ENCODE measurements around the gene PDZD2. TPM values are rescaled to one million over a fixed set of nuclear protein-coding genes. Genes with fewer than 3 reads are reported as not detected.

Gene PDZD2
- total RNA-seq, 1 donor from 2014 or later, result 4.3 TPM

DNA sequence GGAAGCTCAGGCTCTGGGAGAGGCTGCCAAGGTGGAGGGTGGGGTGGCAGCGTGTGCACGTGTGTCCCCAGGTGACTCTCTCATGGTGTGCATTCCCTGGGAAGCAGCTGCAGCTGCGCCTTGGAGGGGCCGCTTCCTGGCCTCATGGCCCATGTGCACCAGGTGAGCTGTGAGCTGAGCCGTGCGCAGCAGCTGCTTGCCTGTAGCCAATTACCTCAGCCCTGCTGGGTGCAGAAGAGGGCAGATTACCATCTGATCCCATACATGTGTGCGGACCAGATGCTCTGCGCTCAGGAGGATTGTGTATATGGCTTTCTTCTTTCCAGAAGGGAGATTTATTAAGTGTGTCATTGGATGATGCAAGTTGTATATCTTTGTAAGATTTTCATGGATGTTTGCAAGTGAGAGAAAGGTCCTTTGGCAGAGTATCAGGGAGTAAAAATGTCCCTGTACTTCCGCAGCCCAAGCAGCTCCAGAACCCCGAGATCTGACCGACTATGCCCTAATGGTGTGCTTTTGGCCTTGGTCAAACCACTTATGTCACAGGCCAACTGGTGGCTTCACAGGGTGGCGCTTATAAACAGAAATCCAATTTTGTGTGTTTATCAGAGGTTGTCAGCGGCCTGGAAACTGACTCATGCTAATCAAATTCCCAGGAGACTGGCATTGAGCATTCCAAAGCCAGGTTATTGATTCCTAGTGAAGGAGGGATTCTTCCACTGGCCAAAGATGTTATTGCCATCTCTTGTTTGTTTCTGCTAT, 305.9 kb downstream of the PDZD2 start:
- no peak for DNase-seq (ENCODE audit: extremely low spot score, unreplicated experiment)
- Mint-ChIP-seq H3K4me1 (ENCODE audit: unreplicated experiment) (peaks cover 18% of the 10 kb centered on the region), H3K9me3 (no peaks in the 10 kb centered on the region), H3K27ac (no peak overlapping the region), H3K36me3 (no peaks in the 10 kb centered on the region), H3K27me3 (no peaks in the 10 kb centered on the region), H3K4me3 (no peak overlapping the region)
- no peak for TF ChIP-seq CTCF (conservative IDR thresholded peaks at IDR 0.05)

GRCh38 chr5:31948006-31948405, 309.1 kb downstream of the PDZD2 start:
- H3K4me3 Mint-ChIP-seq, result no peak overlapping the region
- peaks cover 18% of the 10 kb centered on the region for H3K4me1 Mint-ChIP-seq (ENCODE audit: unreplicated experiment)

DNA sequence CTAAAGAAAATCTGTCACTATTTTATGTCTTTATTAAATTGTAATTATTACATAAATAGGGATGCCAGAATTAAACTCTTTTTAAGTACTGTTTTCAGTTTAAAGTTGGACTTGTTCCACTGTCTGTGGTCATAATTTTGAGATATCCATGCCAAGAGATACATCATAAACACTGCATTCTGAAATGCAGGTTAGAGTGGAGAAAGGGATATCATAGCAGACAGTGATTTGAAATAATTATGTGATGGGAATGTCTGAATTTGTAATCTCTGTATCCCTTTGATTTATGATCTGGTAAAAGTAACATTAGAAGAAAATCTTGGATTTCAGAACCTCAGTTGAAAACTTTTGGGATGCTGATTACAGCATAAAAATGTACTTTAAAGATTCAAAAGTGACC, 313.1 kb downstream of the PDZD2 start:
- Mint-ChIP-seq H3K4me3 (no peak overlapping the region), H3K9me3 (peaks cover 6% of the 10 kb centered on the region), H3K27ac (no peak overlapping the region), H3K4me1 (ENCODE audit: unreplicated experiment) (peaks cover 7% of the 10 kb centered on the region), H3K36me3 (no peaks in the 10 kb centered on the region), H3K27me3 (no peaks in the 10 kb centered on the region)
- DNase-seq (ENCODE audit: extremely low spot score, unreplicated experiment), result no peak
- TF ChIP-seq CTCF (conservative IDR thresholded peaks at IDR 0.05), result no peak

More at GRCh38 chr5:31948006-31948405, 309.1 kb downstream of the PDZD2 start:
- H3K36me3 Mint-ChIP-seq, result no peaks in the 10 kb centered on the region
- H3K27ac Mint-ChIP-seq, result no peak overlapping the region
- H3K27me3 Mint-ChIP-seq, result no peaks in the 10 kb centered on the region
- no peak for TF ChIP-seq CTCF (conservative IDR thresholded peaks at IDR 0.05)
- DNase-seq (ENCODE audit: extremely low spot score, unreplicated experiment), result no peak
- H3K9me3 Mint-ChIP-seq, result no peaks in the 10 kb centered on the region

GRCh38 chr5:31954091-31954490, 315.2 kb downstream of the PDZD2 start:
- no peak for TF ChIP-seq CTCF (conservative IDR thresholded peaks at IDR 0.05)
- Mint-ChIP-seq H3K27ac (no peak overlapping the region), H3K4me3 (no peak overlapping the region), H3K27me3 (no peaks in the 10 kb centered on the region), H3K36me3 (no peaks in the 10 kb centered on the region), H3K9me3 (peaks cover 6% of the 10 kb centered on the region), H3K4me1 (ENCODE audit: unreplicated experiment) (no peaks in the 10 kb centered on the region)
- DNase-seq (ENCODE audit: extremely low spot score, unreplicated experiment), result no peak

GRCh38 chr5:31957151-31957550, 318.2 kb downstream of the PDZD2 start:
- H3K36me3 Mint-ChIP-seq, result no peaks in the 10 kb centered on the region
- peaks cover 6% of the 10 kb centered on the region for H3K9me3 Mint-ChIP-seq
- no peak for TF ChIP-seq CTCF (conservative IDR thresholded peaks at IDR 0.05)
- H3K4me3 Mint-ChIP-seq, result no peak overlapping the region
- H3K27me3 Mint-ChIP-seq, result peaks cover 2% of the 10 kb centered on the region
- H3K27ac Mint-ChIP-seq, result no peak overlapping the region
- no peak for DNase-seq (ENCODE audit: extremely low spot score, unreplicated experiment)
- peaks cover 3% of the 10 kb centered on the region for H3K4me1 Mint-ChIP-seq (ENCODE audit: unreplicated experiment)
